OCI-LY1 (cell line): Measurements from ENCODE around the gene HBE1.

ENCODE experiments used
- H2AFZ ChIP-seq: fragments of 200-600 bp; sonication (generic), shearing (Covaris generic); 2 replicates; pipeline ENCODE4 v1.6.0; 2014; ENCODE audit warnings: antibody characterized with exemption, mild to moderate bottlenecking, low read length
- H3F3A ChIP-seq: fragments of 200-600 bp; sonication (generic), shearing (Covaris generic); 2 replicates; pipeline ENCODE4 v1.6.0; 2014; ENCODE audit warnings: mild to moderate bottlenecking, antibody characterized with exemption, low read length, moderate library complexity; ENCODE audit not compliant: insufficient read depth
- H3K27ac ChIP-seq: fragments of 200-600 bp; sonication (generic); 2 replicates; pipeline ENCODE4 v1.5.1; 2014; ENCODE audit warnings: low read length, mixed run types, mild to moderate bottlenecking, low read depth; ENCODE audit not compliant: poor library complexity, severe bottlenecking
- H3K27me3 ChIP-seq: fragments of 200-600 bp; sonication (generic); 2 replicates; pipeline ENCODE4 v1.6.0; 2014; ENCODE audit warnings: antibody characterized with exemption, mild to moderate bottlenecking, low read length, moderate library complexity; ENCODE audit not compliant: insufficient read depth
- H3K36me3 ChIP-seq: fragments of 200-600 bp; sonication (generic); 2 replicates; pipeline ENCODE4 v1.6.1; 2014; ENCODE audit warnings: mild to moderate bottlenecking, antibody characterized with exemption, low read length, moderate library complexity, mixed read lengths; ENCODE audit not compliant: insufficient read depth
- H3K4me1 ChIP-seq: fragments of 200-600 bp; sonication (generic); 2 replicates; pipeline ENCODE4 v1.5.1; 2014; ENCODE audit warnings: mild to moderate bottlenecking, low read length, moderate library complexity; ENCODE audit not compliant: insufficient read depth, severe bottlenecking
- H3K4me2 ChIP-seq: fragments of 200-600 bp; sonication (generic), shearing (Covaris generic); 2 replicates; pipeline ENCODE4 v1.6.1; 2014; ENCODE audit warnings: low read length
- H3K4me3 ChIP-seq: fragments of 200-600 bp; sonication (generic); 2 replicates; pipeline ENCODE4 v1.5.1; 2014; ENCODE audit warnings: low read length, low read depth, mild to moderate bottlenecking, mixed read lengths; ENCODE audit not compliant: poor library complexity, severe bottlenecking
- H3K79me2 ChIP-seq: fragments of 200-600 bp; shearing (Covaris generic); 2 replicates; pipeline ENCODE4 v1.6.1; 2016; ENCODE audit warnings: mixed run types, low read length, mixed read lengths; ENCODE audit not compliant: insufficient read depth
- H3K9ac ChIP-seq: fragments of 200-600 bp; sonication (generic), shearing (Covaris generic); 2 replicates; pipeline ENCODE4 v1.6.1; 2014; ENCODE audit warnings: mild to moderate bottlenecking, low read length, mixed read lengths
- H3K9me2 ChIP-seq: fragments of 200-600 bp; sonication (generic), shearing (Covaris generic); 2 replicates; pipeline ENCODE4 v1.6.1; 2014; ENCODE audit warnings: low read depth, mild to moderate bottlenecking, low read length, mixed read lengths
- H3K9me3 ChIP-seq: fragments of 200-600 bp; shearing (Covaris generic); 2 replicates; pipeline ENCODE4 v1.6.1; 2014; ENCODE audit warnings: low read length, mixed read lengths
- H4K20me1 ChIP-seq: fragments of 200-600 bp; sonication (generic), shearing (Covaris generic); 2 replicates; pipeline ENCODE4 v1.6.0; 2016; ENCODE audit warnings: mild to moderate bottlenecking, low read length; ENCODE audit not compliant: insufficient read depth
- CTCF ChIP-seq: fragments of 200-600 bp; sonication (generic), shearing (Covaris generic); IDR thresholded peaks from 2 replicates; pipeline ENCODE4 v1.5.1; 2017; ENCODE audit warnings: mild to moderate bottlenecking, antibody characterized with exemption, low read length, moderate library complexity, mixed read lengths
- EZH2 ChIP-seq: fragments of 200-600 bp; sonication (generic), shearing (Covaris generic); IDR thresholded peaks from 2 replicates; pipeline ENCODE4 v1.8.0; 2017; ENCODE audit warnings: borderline replicate concordance, mixed run types, mild to moderate bottlenecking, antibody characterized with exemption, low read length, moderate library complexity, mixed read lengths

HBE1 gene

GRCh38 chr11:5234381-5234834, 35.3 kb downstream of the HBE1 start, which contains the start of gene HBD:
Gene HBD, minus strand, starts transcription at chr11:5234483. Its CDS starts 50 bp downstream, at chr11:5234433.
- TF ChIP-seq EZH2 = no peak
- TF ChIP-seq CTCF = no peak
- Histone ChIP-seq H3K4me1 (no peaks in the 10 kb centered on the region), H3K27me3 (no peaks in the 10 kb centered on the region), H3K9me3 (no peaks in the 10 kb centered on the region), H4K20me1 (no peaks in the 10 kb centered on the region), H2AFZ (no peak within 1 kb of the TSS), H3K79me2 (no peaks in the 10 kb centered on the region), H3K36me3 (no peaks in the 10 kb centered on the region), H3K27ac (no peak within 1 kb of the TSS), H3K9me2 (no peaks in the 10 kb centered on the region), H3K4me3 (no peak within 1 kb of the TSS), H3K9ac (no peak within 1 kb of the TSS), H3F3A (no peaks in the 10 kb centered on the region), H3K4me2 (no peak within 1 kb of the TSS)

DNA sequence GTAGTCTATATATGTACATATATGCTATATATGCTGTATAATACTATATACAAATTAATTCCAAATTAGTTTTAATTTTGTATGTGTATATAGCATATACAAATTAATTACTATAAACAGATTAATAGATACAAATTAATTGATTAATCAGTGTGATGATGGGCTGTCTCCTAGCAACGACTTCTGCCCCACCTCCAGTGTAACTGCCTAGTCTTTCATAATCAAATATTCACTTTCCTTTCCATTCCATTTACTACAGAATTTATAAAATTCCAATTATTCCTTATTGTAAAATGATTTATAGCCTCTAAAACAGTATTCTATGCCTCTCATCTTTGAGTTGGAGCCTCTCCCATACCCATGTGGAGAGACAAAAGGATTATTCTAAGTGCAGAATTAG, 36.4 kb downstream of the HBE1 start:
- Histone ChIP-seq H3K4me3 (no peak overlapping the region), H3K4me1 (no peaks in the 10 kb centered on the region), H3K36me3 (no peaks in the 10 kb centered on the region), H3K4me2 (no peak overlapping the region), H3K9ac (no peak overlapping the region), H3K9me2 (no peaks in the 10 kb centered on the region), H3K79me2 (no peaks in the 10 kb centered on the region), H3F3A (no peaks in the 10 kb centered on the region), H2AFZ (no peak overlapping the region), H3K27ac (no peak overlapping the region), H3K9me3 (no peaks in the 10 kb centered on the region), H4K20me1 (no peaks in the 10 kb centered on the region), H3K27me3 (no peaks in the 10 kb centered on the region)
- TF ChIP-seq CTCF (no peak), EZH2 (no peak)

DNA sequence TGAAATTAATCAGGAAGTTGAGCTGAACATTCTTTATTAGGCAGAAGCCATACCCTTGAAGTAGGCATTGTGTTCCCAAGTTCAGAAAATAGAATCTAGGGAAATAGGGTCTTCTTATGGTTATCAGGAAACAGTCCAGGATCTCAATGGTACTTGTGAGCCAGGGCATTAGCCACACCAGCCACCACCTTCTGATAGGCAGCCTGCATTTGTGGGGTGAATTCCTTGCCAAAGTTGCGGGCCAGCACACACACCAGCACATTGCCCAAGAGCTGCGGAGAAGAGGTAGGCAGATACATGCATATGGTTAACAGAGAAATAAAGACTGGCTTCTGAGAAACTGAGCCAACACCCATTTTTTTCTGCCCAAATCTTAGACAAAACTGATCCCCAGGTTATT, 36.9 kb downstream of the HBE1 start:
- no peaks in the 10 kb centered on the region for H3K9me2 ChIP-seq
- H3K4me1 ChIP-seq = no peaks in the 10 kb centered on the region
- no peak overlapping the region for H3K4me2 ChIP-seq
- TF ChIP-seq CTCF = no peak
- TF ChIP-seq EZH2 = no peak
- H4K20me1 ChIP-seq = no peaks in the 10 kb centered on the region
- H3K36me3 ChIP-seq = no peaks in the 10 kb centered on the region
- H3K9ac ChIP-seq = no peak overlapping the region
- H3K27me3 ChIP-seq = no peaks in the 10 kb centered on the region
- no peaks in the 10 kb centered on the region for H3F3A ChIP-seq
- H3K27ac ChIP-seq = no peak overlapping the region
- H3K79me2 ChIP-seq = no peaks in the 10 kb centered on the region
- no peak overlapping the region for H3K4me3 ChIP-seq
- no peak overlapping the region for H2AFZ ChIP-seq
- no peaks in the 10 kb centered on the region for H3K9me3 ChIP-seq
